GM19463 (cell line): ENCODE data around the gene SLC38A7.
"Not testable (repeated sequence)": the region's sequence is repeated elsewhere in the genome, so short reads cannot be mapped to it uniquely, and the experiment has no call there.

Source experiments
- ATAC-seq: cut with Tn5 transposase; IDR thresholded peaks from one replicate; pipeline ENCODE4 v1.9.1; 2021; ENCODE audit warnings: mild to moderate bottlenecking, moderate library complexity; ENCODE audit not compliant: unreplicated experiment

SLC38A7 gene

GRCh38 chr16:58638148-58639036 is 46.2 kb downstream of the SLC38A7 start:
- ATAC-seq = no peak

DNA sequence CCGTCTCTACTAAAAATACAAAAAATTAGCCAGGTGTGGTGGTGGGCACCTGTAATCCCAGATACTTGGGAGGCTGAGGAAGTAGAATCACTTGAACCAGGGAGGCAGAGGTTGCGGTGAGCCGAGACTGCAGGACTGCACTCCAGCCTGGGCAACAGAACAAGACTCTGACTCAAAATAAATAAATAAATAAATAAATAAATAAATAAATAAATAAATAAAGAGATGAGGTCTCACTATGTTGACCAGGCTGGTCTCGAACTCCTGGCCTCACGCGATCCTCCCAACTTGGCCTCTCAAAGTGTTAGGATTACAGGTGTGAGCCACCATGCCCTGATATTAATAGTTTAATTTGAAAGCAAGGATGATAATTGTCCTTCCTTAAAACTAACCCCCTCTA is 47.5 kb downstream of the SLC38A7 start:
- not testable (repeated sequence) for ATAC-seq

DNA sequence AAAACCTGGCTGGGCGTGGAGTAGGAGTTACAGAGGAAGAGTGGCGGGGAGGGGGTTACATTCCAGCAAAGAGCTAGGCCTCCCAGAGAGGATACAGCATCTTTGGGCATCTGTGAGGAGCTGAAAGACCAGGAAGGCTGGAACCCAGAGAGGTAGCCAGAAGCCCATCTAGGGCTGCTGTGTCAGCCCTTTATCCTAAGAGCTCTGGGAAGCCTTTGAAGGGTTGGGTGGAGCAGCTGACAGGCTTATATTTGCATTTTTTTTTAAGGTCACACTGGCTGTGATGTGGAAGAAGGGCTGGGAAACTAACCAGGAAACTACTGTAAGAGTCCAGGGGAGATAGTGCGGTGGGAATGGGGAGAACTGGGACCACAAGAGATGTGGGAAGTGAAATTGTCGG is 48.1 kb downstream of the SLC38A7 start:
- no peak for ATAC-seq

GRCh38 chr16:58635502-58635901 is 49.1 kb downstream of the SLC38A7 start:
- no peak for ATAC-seq

DNA sequence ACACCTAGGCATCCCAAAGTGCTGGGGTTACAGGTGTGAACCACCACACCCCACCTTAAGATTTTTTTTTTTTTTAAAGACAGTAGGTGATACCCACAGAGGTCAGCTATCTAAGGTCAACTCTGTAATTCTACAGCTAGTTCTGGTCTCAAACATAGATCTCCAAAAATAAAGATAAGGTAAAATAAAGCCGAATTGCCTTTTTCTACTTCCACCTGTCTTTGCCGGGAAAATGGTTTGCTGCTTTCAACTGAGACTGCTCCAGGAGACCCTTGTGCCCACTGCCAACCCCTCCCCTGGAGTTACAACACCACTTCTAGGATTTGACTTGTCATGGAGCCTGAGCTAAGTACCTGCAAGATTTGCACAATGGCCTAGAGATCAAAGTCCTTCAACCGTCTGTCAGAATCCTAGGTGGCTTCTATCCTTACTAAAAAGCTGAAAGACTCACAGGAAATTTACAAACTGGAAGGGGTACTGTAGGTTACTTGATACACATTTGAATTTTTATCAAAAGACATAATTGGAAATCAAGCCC is 50.2 kb downstream of the SLC38A7 start:
- no peak for ATAC-seq

- ATAC-seq = peak; percentile 80
These were observed 54.6 kb downstream of the SLC38A7 start, which contains the start of gene CNOT1 for GRCh38 chr16:58629733-58630640. Gene CNOT1 (minus strand): TSS chr16:58629826. CDS start chr16:58599337, 30,489 bp downstream.

DNA sequence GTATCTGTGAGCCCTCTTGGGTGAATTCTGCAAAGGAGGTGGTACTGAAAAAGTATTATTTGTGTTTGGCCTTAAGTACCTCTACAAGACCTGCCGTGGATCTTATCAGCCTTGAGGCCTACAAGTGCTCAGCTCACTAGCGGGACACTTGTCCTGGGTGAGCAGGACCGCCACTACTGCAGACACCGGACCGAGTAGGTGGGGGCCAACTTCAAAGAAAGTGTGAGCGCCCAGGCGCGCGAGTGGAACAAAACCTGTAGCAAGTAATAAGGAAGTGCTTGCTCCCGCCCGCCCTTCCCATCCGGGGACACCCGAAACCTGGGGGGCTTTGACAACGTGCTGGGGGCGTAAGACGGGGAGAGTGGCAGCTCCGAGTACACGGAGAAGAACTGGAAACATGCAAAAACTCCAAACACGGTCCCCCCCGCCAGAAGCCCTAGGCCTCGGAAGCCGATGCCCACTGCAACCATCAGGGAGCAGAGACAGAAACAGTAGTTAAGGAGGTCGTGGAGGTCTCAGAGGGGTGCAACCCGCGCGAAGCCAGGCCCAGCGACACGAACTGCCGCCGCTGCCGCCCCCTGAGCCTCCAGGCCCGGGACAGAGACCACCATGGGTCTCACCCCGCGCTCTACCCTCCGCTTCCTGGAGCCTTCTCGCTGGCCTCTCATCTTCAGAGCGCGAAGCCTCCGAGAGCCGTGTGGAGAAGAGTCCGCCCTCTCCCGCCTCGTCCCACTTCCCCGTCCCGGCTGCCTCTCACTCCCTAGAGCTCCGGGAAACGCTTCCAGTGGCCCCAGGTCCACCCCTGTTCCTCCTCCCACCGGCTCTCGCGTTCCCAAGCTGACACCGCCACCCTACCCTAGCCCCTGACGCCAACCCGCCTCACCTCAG is 55.5 kb downstream of the SLC38A7 start:
- ATAC-seq = no peak

- no peak for ATAC-seq
These were observed 60.4 kb downstream of the SLC38A7 start for GRCh38 chr16:58624209-58624608.

DNA sequence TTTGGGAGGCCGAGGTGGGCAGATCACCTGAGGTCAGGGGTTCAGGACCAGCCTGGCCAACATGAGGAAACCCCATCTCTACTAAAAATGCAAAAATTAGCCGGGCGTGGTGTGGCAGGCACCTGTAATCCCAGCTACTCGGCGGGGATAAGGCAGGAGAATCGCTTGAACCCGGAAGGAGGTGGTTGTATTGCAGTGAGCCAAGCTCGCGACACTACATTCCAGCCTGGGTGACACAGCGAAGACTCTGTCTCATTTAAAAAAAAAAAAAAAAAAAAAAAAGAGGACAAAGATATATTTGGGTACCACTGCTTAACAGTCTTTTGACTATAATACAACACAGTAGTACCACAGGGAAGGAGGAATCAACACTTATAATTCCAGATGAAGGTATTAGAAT is 64.2 kb downstream of the SLC38A7 start:
- ATAC-seq = no peak

GRCh38 chr16:58615280-58615679 is 69.3 kb downstream of the SLC38A7 start:
- no peak for ATAC-seq
